GM23248 (cell line): Measurements from ENCODE around the gene TLR9.

Source experiments
- EZH2 ChIP-seq: fragments of 200-600 bp; sonication (generic); IDR thresholded peaks from 2 replicates; pipeline ENCODE4 v1.6.1; 2018; ENCODE audit warnings: antibody characterized with exemption, mild to moderate bottlenecking; ENCODE audit not compliant: insufficient read depth, poor library complexity, severe bottlenecking
- EZH2phosphoT487 ChIP-seq: fragments of 200-600 bp; sonication (generic); IDR thresholded peaks from 2 replicates; pipeline ENCODE4 v1.6.1; 2018; ENCODE audit warnings: antibody characterized with exemption, moderate library complexity, mild to moderate bottlenecking, low read depth; ENCODE audit not compliant: insufficient read depth

GRCh38 chr3:52248816-52249547 lies 23.5 kb upstream of the TLR9 start:
- no peak for TF ChIP-seq EZH2
- no peak for TF ChIP-seq EZH2phosphoT487
